HAP-1 (cell line): ENCODE measurements around the gene ZNF334.

Experiments used
- DNase-seq, 2 experiments: peaks; one replicate each; pipeline ENCODE4 v3.0.0-alpha.2; 2016 to 2020; ENCODE audit warnings: low spot score in 2 of 2
- H3K27me3 ChIP-seq: fragments of 250-450 bp; sonication (Bioruptor Pico); 2 replicates; pipeline ENCODE4 v1.5.1; 2020; ENCODE audit warnings: low read depth, mild to moderate bottlenecking, moderate library complexity
- H3K36me3 ChIP-seq: fragments of 250-450 bp; sonication (Bioruptor Pico); replicated peaks from 2 replicates; pipeline ENCODE4 v1.5.1; 2020; ENCODE audit warnings: mild to moderate bottlenecking
- H3K4me1 ChIP-seq: fragments of 250-450 bp; sonication (Bioruptor Pico); 2 replicates; pipeline ENCODE4 v1.5.1; 2020; ENCODE audit warnings: mild to moderate bottlenecking
- H3K4me3 ChIP-seq: fragments of 250-450 bp; sonication (Bioruptor Pico); 2 replicates; pipeline ENCODE4 v1.5.1; 2020; ENCODE audit warnings: mild to moderate bottlenecking, moderate library complexity
- H3K9me3 ChIP-seq: fragments of 250-450 bp; sonication (Bioruptor Pico); 2 replicates; pipeline ENCODE4 v1.5.1; 2020; ENCODE audit warnings: mild to moderate bottlenecking, moderate library complexity
- in situ Hi-C: fragments of 300-500 bp; cut with MboI; formaldehyde crosslinking; loops from 3 replicates; pipeline ENCODE4 v1.14.3; 2020; ENCODE audit warnings: low sequenced_read_pairs, inconsistent platforms, mixed read lengths

The ZNF334 gene

GRCh38 chr20:46512943-46513844, at the start of gene ZNF334:
ZNF334 (minus strand) TSS chr20:46513559; CDS start chr20:46512102, 1,457 bp downstream.
- DNase-seq: peak in 1 of 2 experiments; percentile 14
- Histone ChIP-seq H3K4me3 (no peak within 1 kb of the TSS), H3K4me1 (no peaks in the 10 kb centered on the region), H3K9me3 (no peaks in the 10 kb centered on the region), H3K27me3 (no peaks in the 10 kb centered on the region; the same call in 1 of the 2 replicates), H3K36me3 (no peaks in the 10 kb centered on the region)
- in situ Hi-C loops: no loop called here

GRCh38 chr20:46562373-46563169, 49.2 kb upstream of the ZNF334 start:
- H3K4me3 ChIP-seq: peak overlapping the region; percentile 11
- H3K27me3 ChIP-seq: peaks cover 2% of the 10 kb centered on the region; the same call in 1 of the 2 replicates
- no peaks in the 10 kb centered on the region; the same call in none of the 2 replicates for H3K4me1 ChIP-seq
- in situ Hi-C loops: no loop called here
- peak; percentile 45 to 84 for DNase-seq
- H3K9me3 ChIP-seq: no peaks in the 10 kb centered on the region
- H3K36me3 ChIP-seq: no peaks in the 10 kb centered on the region

DNA sequence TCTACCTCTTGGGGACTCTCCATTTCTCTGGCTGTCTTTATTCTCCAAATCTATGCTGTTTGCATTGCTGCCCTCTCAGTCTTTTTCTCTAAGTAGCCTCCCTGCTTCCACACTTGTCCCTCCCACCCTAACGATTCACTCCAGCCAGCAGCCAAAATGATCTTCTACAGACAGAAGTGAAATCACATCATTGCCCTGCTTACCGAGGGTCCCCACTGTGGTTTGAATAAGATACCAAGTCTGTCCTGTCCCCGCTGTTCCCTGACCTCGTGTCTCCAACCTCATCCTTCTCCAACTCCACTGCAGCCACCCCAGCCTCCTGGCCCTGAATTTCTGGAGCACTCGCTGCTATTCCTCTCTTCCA, 48.6 kb upstream of the ZNF334 start:
- Histone ChIP-seq H3K36me3 (no peaks in the 10 kb centered on the region), H3K27me3 (peaks cover 2% of the 10 kb centered on the region; the same call in 1 of the 2 replicates), H3K4me3 (peak overlapping the region; percentile 11), H3K4me1 (no peaks in the 10 kb centered on the region; the same call in none of the 2 replicates), H3K9me3 (no peaks in the 10 kb centered on the region)
- in situ Hi-C loops: no loop called here
- DNase-seq: no peak

GRCh38 chr20:46559685-46560440, 46.5 kb upstream of the ZNF334 start:
- in situ Hi-C loops: no loop called here
- no peaks in the 10 kb centered on the region; the same call in none of the 2 replicates for H3K4me1 ChIP-seq
- H3K36me3 ChIP-seq: no peaks in the 10 kb centered on the region
- DNase-seq: no peak
- H3K9me3 ChIP-seq: no peaks in the 10 kb centered on the region
- no peak overlapping the region for H3K4me3 ChIP-seq
- H3K27me3 ChIP-seq: peaks cover 1% of the 10 kb centered on the region; the same call in 1 of the 2 replicates

GRCh38 chr20:46559001-46559400, 45.6 kb upstream of the ZNF334 start:
- H3K27me3 ChIP-seq: no peaks in the 10 kb centered on the region
- H3K4me3 ChIP-seq: no peak overlapping the region
- in situ Hi-C loops: no loop called here
- no peaks in the 10 kb centered on the region; the same call in none of the 2 replicates for H3K4me1 ChIP-seq
- no peaks in the 10 kb centered on the region for H3K36me3 ChIP-seq
- DNase-seq: no peak
- no peaks in the 10 kb centered on the region for H3K9me3 ChIP-seq

- Histone ChIP-seq H3K27me3 (no peaks in the 10 kb centered on the region), H3K36me3 (no peaks in the 10 kb centered on the region), H3K4me3 (no peak overlapping the region), H3K4me1 (no peaks in the 10 kb centered on the region; the same call in none of the 2 replicates), H3K9me3 (no peaks in the 10 kb centered on the region)
- in situ Hi-C loops: no loop called here
- DNase-seq: no peak
Observed at GRCh38 chr20:46558511-46558959, 45.2 kb upstream of the ZNF334 start.

DNA sequence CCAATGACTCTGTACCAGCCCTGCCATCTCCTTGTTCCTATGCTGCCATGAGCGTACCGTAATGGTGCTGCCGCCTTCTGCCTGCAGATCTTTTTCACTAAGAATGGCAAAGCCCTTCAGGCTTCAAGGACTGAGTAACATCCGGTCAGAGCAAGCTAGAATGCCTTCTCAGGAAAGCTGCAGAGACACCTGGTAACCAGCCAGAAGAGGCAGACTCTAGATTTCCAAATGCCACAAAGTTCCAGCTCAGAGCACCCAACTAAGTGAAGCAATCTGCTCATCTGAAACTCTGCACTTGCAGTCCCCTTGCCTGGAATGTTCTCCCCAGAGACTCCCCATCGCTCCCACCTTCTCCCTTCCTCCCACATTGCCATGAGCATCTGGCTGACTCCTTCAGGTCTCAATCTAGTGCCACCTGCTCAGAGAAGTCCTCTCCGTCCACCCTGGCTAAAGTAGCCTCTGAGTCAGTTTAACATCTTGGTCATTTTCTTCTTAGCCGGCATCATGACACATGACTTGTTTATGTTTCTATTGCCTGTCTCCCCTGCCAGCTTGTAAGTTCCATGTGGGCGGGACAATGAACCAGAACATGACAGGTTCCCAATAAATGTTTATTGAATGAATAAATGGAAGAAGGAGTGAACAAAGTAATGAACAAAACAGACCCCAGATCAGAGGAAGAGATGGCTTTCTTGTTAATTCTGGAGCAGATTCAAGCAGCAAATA, 44.0 kb upstream of the ZNF334 start:
- Histone ChIP-seq H3K4me3 (no peak overlapping the region), H3K36me3 (no peaks in the 10 kb centered on the region), H3K9me3 (no peaks in the 10 kb centered on the region), H3K4me1 (no peaks in the 10 kb centered on the region), H3K27me3 (no peaks in the 10 kb centered on the region)
- no peak for DNase-seq
- in situ Hi-C loops: no loop called here

DNA sequence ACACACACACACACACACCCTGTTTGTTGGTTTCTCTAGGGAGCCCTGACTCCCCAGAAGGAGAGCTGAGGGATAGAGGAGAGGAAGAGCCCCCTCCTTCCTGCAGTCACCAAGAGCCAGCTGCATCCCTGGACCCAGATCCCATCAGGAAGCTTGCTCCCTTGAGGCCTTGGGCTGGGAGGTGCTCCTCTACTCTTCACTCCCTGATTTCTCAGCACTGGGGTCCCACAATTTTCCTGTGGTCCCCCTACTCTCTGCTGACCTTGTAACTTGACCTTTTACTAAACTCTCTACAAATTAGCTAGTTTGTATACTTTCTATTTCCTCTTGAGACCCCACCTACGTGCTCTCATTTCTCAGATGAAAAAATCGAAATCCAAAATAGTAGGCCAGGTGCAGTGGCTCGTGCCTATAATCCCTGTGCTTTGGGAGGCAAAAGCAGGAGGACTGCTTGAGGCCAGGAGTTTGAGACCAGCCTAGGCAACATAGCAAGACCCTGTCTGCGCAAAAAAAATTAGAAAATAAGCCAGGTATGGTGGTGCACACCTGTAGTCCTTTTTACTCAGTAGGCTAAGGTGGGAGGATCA, 42.1 kb upstream of the ZNF334 start:
- Histone ChIP-seq H3K4me3 (no peak overlapping the region), H3K27me3 (no peaks in the 10 kb centered on the region), H3K36me3 (no peaks in the 10 kb centered on the region), H3K9me3 (no peaks in the 10 kb centered on the region), H3K4me1 (no peaks in the 10 kb centered on the region)
- in situ Hi-C loops: no loop called here
- no peak for DNase-seq

- peak; percentile 23 to 32 for DNase-seq
- Histone ChIP-seq H3K9me3 (no peaks in the 10 kb centered on the region), H3K4me1 (no peaks in the 10 kb centered on the region), H3K27me3 (no peaks in the 10 kb centered on the region), H3K36me3 (no peaks in the 10 kb centered on the region), H3K4me3 (no peak overlapping the region)
- in situ Hi-C loops: no loop called here
Observed at GRCh38 chr20:46554828-46555227, 41.5 kb upstream of the ZNF334 start.

DNA sequence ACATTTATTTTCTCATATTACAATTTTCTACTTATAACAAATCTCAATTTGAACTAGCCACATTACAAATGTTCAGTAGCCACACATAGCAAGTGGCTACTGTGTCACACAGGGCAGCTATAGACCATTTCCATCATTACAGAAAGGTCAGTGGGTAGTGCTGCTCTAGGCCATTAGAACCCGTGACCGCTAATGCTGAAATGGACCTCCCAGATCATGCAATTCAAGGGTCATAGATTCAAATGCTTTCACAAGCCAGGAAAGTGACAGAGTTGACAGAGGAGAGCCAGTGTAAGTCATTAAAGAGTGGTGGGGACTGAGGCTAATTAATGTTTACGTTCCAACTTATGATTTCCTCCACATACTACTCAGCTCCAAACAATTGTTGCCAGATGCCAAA, 40.6 kb upstream of the ZNF334 start:
- no peak for DNase-seq
- Histone ChIP-seq H3K27me3 (no peaks in the 10 kb centered on the region), H3K4me3 (no peak overlapping the region), H3K9me3 (no peaks in the 10 kb centered on the region), H3K36me3 (no peaks in the 10 kb centered on the region), H3K4me1 (no peaks in the 10 kb centered on the region)
- in situ Hi-C loops: no loop called here

- no peak for DNase-seq
- in situ Hi-C loops: no loop called here
- H3K27me3 ChIP-seq: no peaks in the 10 kb centered on the region
- H3K36me3 ChIP-seq: no peaks in the 10 kb centered on the region
- no peak overlapping the region for H3K4me3 ChIP-seq
- H3K9me3 ChIP-seq: no peaks in the 10 kb centered on the region
- H3K4me1 ChIP-seq: no peaks in the 10 kb centered on the region
Observed at GRCh38 chr20:46552460-46553420, 39.4 kb upstream of the ZNF334 start.
